CD4-positive, alpha-beta T cell (primary cell): ENCODE results near the gene PITPNM3. TPM values are rescaled to one million over a fixed set of nuclear protein-coding genes. Genes with fewer than 3 reads are reported as not detected.

Experiments
- ATAC-seq: fragments of 200-7000 bp; cut with Tn5 transposase; one replicate; pipeline ENCODE4 v1.10.0; 2022; ENCODE audit warnings: mild to moderate bottlenecking; ENCODE audit not compliant: poor library complexity
- CTCF ChIA-PET: fragments of 350-600 bp; sonication (Branson Sonifier 250); formaldehyde crosslinking; loops from one replicate; lab custom pipeline; 2021; ENCODE audit warnings: antibody characterized with exemption, inconsistent platforms; lab: Charles Lee
- POLR2A ChIA-PET: fragments of 350-600 bp; sonication (Branson Sonifier 250); formaldehyde crosslinking; loops from one replicate; lab custom pipeline; 2021; ENCODE audit warnings: antibody characterized with exemption, inconsistent platforms; lab: Charles Lee
- DNase-seq, 14 experiments: peaks; one replicate each; pipeline ENCODE4 v3.0.0-alpha.2; 2013 to 2020; ENCODE audit warnings: mixed read lengths in 2 of 14
- H3K27ac ChIP-seq, 2 donors: one replicate each; pipeline versions ENCODE4 v1.5.1 to v1.7.0; 2013; ENCODE audit warnings: low read length in 2 of 2, low read depth in 1 of 2, mild to moderate bottlenecking in 1 of 2
- H3K27me3 ChIP-seq, 2 experiments: 1 replicate in 1 of 2; 2 replicates in 1 of 2; pipeline versions ENCODE4 v1.6.1 to v1.7.0; 2013; ENCODE audit warnings: low read length in 2 of 2, control low read depth in 1 of 2, mild to moderate bottlenecking in 1 of 2, moderate library complexity in 1 of 2; ENCODE audit not compliant: insufficient read depth in 2 of 2, control insufficient read depth in 1 of 2
- H3K36me3 ChIP-seq: one replicate; pipeline ENCODE4 v1.6.1; 2013; ENCODE audit warnings: low read length, control low read depth; ENCODE audit not compliant: insufficient read depth
- H3K4me1 ChIP-seq: one replicate; pipeline ENCODE4 v1.6.1; 2013; ENCODE audit warnings: low read length, control low read depth; ENCODE audit not compliant: insufficient read depth
- H3K4me3 ChIP-seq: one replicate; pipeline ENCODE4 v1.5.1; 2013; ENCODE audit warnings: mild to moderate bottlenecking, low read length, moderate library complexity
- H3K9me3 ChIP-seq, 2 experiments: 1 replicate in 1 of 2; 2 replicates in 1 of 2; pipeline versions ENCODE4 v1.6.1 to v1.7.0; 2013; ENCODE audit warnings: low read length in 2 of 2, mild to moderate bottlenecking in 2 of 2, control low read depth in 1 of 2, moderate library complexity in 1 of 2; ENCODE audit not compliant: control insufficient read depth in 1 of 2, insufficient read depth in 1 of 2
- H3K27ac Mint-ChIP-seq: one replicate; pipeline ENCODE4 v1.8.0; 2020; ENCODE audit warnings: mixed read lengths
- H3K27me3 Mint-ChIP-seq: one replicate; pipeline ENCODE4 v1.8.0; 2021; ENCODE audit warnings: mixed read lengths
- H3K36me3 Mint-ChIP-seq: one replicate; pipeline ENCODE4 v1.8.0; 2021; ENCODE audit warnings: low read depth, mixed read lengths
- H3K4me1 Mint-ChIP-seq: one replicate; pipeline ENCODE4 v1.8.0; 2021; ENCODE audit warnings: low read depth, mixed read lengths
- H3K4me3 Mint-ChIP-seq: one replicate; pipeline ENCODE4 v1.8.0; 2020; ENCODE audit warnings: mild to moderate bottlenecking, mixed read lengths
- H3K9me3 Mint-ChIP-seq: one replicate; pipeline ENCODE4 v1.8.0; 2020; ENCODE audit warnings: mixed read lengths
- intact Hi-C, 2 experiments: fragments of 100-400 bp; cut with DNase I in 1 of 2; cut with micrococcal nuclease in 1 of 2; formaldehyde crosslinking; loops; one replicate each; pipeline versions ENCODE4 v1.15.1 to v1.9.0; 2023 to 2025; cut with DNase I, micrococcal nuclease
- total RNA-seq, 174 experiments: library from RNA in 2 of 174; stranded (reverse) in 2 of 174; gene quantifications; one replicate each; pipeline ENCODE4 v1.2.3 and lab custom pipeline; 2021 to 2026
- TF ChIP-seq, protein P1 (sequence below): fragments of 200-600 bp; IDR thresholded peaks from one replicate; pipeline ENCODE4 v1.8.0; 2022; ENCODE audit warnings: antibody characterized with exemption, mild to moderate bottlenecking

PITPNM3 gene
- total RNA-seq, 2 experiments from 2014 or later = 0.34 to 0.41 TPM

- ChIA-PET POLR2A (no interaction called here), CTCF (no interaction called here)
- DNase-seq (no peak), ATAC-seq (no peak)
- H3K36me3 Mint-ChIP-seq = no peaks in the 10 kb centered on the region
- H3K4me3 Mint-ChIP-seq = no peak overlapping the region
- peaks cover 4 to 7% of the 10 kb centered on the region in 2 experiments for H3K27me3 ChIP-seq
- no peak overlapping the region for H3K27ac ChIP-seq
- intact Hi-C loops = no loop called here
- H3K9me3 Mint-ChIP-seq = no peaks in the 10 kb centered on the region
- no peak overlapping the region for H3K27ac Mint-ChIP-seq
- no peak overlapping the region for H3K4me3 ChIP-seq
- H3K36me3 ChIP-seq = no peaks in the 10 kb centered on the region
- no peaks in the 10 kb centered on the region for H3K4me1 Mint-ChIP-seq
- H3K4me1 ChIP-seq = no peaks in the 10 kb centered on the region
- H3K9me3 ChIP-seq = no peaks in the 10 kb centered on the region
- H3K27me3 Mint-ChIP-seq = peaks cover 11% of the 10 kb centered on the region
- TF ChIP-seq, protein P1, sequence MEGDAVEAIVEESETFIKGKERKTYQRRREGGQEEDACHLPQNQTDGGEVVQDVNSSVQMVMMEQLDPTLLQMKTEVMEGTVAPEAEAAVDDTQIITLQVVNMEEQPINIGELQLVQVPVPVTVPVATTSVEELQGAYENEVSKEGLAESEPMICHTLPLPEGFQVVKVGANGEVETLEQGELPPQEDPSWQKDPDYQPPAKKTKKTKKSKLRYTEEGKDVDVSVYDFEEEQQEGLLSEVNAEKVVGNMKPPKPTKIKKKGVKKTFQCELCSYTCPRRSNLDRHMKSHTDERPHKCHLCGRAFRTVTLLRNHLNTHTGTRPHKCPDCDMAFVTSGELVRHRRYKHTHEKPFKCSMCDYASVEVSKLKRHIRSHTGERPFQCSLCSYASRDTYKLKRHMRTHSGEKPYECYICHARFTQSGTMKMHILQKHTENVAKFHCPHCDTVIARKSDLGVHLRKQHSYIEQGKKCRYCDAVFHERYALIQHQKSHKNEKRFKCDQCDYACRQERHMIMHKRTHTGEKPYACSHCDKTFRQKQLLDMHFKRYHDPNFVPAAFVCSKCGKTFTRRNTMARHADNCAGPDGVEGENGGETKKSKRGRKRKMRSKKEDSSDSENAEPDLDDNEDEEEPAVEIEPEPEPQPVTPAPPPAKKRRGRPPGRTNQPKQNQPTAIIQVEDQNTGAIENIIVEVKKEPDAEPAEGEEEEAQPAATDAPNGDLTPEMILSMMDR = no peak
These were observed 42.0 kb downstream of the PITPNM3 start for GRCh38 chr17:6514371-6514770.

GRCh38 chr17:6512552-6512951 lies 43.8 kb downstream of the PITPNM3 start:
- no peaks in the 10 kb centered on the region for H3K4me1 Mint-ChIP-seq

GRCh38 chr17:6510321-6510977 lies 45.9 kb downstream of the PITPNM3 start:
- Histone ChIP-seq H3K4me3 (no peak overlapping the region), H3K9me3 (no peaks in the 10 kb centered on the region), H3K4me1 (no peaks in the 10 kb centered on the region), H3K27ac (no peak overlapping the region), H3K27me3 (peaks cover 4 to 7% of the 10 kb centered on the region in 2 experiments), H3K36me3 (no peaks in the 10 kb centered on the region)
- H3K27ac Mint-ChIP-seq = no peak overlapping the region
- TF ChIP-seq, protein P1 = no peak
- ATAC-seq (no peak), DNase-seq (no peak)
- no peaks in the 10 kb centered on the region for H3K9me3 Mint-ChIP-seq
- intact Hi-C loops = no loop called here
- no peaks in the 10 kb centered on the region for H3K36me3 Mint-ChIP-seq
- no peak overlapping the region for H3K4me3 Mint-ChIP-seq
- H3K27me3 Mint-ChIP-seq = peaks cover 14% of the 10 kb centered on the region
- CTCF ChIA-PET = no interaction called here
- H3K4me1 Mint-ChIP-seq = no peaks in the 10 kb centered on the region
- POLR2A ChIA-PET = no interaction called here

More at GRCh38 chr17:6512552-6512951, 43.8 kb downstream of the PITPNM3 start:
- H3K27me3 Mint-ChIP-seq = peaks cover 13% of the 10 kb centered on the region
- no peaks in the 10 kb centered on the region for H3K9me3 ChIP-seq
- no peak overlapping the region for H3K27ac Mint-ChIP-seq
- ATAC-seq (no peak), DNase-seq (no peak)
- CTCF ChIA-PET = no interaction called here
- no peaks in the 10 kb centered on the region for H3K9me3 Mint-ChIP-seq
- H3K4me3 Mint-ChIP-seq = no peak overlapping the region
- no peak overlapping the region for H3K4me3 ChIP-seq
- H3K27ac ChIP-seq = no peak overlapping the region
- H3K4me1 ChIP-seq = no peaks in the 10 kb centered on the region
- H3K36me3 Mint-ChIP-seq = no peaks in the 10 kb centered on the region
- POLR2A ChIA-PET = no interaction called here
- H3K36me3 ChIP-seq = no peaks in the 10 kb centered on the region
- H3K27me3 ChIP-seq = peaks cover 4 to 7% of the 10 kb centered on the region in 2 experiments
- TF ChIP-seq, protein P1 = no peak
- intact Hi-C loops = no loop called here
